ENCODE measurements around the gene GPR34. TPM values are rescaled to one million over a fixed set of nuclear protein-coding genes. Genes with fewer than 3 reads are reported as not detected.

GPR34 gene
- total RNA-seq, 4 donors from 2014 or later = 3.3 to 17.0 (median 7.1) TPM

DNA sequence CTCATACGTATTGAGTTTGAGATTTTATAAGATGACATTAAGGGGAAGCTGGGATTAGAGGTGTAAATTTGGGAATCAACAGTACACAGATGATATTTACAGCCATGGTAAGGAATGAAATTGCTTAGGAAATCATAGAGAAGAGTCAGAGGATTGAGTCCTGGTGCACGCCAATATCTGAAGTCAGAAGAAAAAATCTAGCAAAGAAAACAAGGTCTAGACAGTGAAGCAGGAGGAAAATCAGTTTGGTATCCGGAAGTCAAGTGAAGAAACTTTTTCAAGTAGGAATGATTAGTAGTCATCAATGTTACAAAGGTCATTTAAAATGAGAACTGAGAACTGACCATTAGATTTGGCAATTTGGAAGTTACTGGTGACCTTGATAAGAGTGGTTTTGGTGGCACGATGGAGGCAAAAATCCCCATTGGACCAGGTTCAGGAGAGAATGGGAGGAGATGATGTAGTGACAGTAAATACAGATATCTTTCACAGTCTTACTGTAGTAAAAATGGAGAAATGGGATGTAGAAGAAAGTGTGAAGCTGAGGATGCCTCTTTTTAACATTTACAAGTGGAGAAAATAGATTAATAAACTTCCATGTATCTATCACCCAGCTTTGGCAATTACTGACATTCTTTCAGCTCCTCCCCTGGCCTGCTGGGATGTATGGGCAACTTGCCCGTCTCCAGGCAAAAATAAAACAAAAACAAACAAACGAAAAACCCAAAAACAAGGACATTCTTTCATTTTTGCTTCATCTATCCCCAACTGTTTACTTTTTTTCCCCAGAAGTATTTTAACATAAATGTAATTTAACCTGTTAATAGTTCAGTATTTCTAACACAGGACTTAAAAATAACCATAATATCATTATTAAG lies 11.4 kb upstream of the GPR34 start:
- Histone ChIP-seq H3K9me3 (no peaks in the 10 kb centered on the region), H3K4me3 (no peak overlapping the region), H3K4me1 (no peaks in the 10 kb centered on the region), H3K27me3 (no peaks in the 10 kb centered on the region), H3K36me3 (no peaks in the 10 kb centered on the region), H3K27ac (no peak overlapping the region)
- WGBS, 2 donors (ENCODE audit: low coverage in 1 of 2) = 57 to 66% methylated on average over 4 to 6 of the region's 6 CpGs
- no peak for TF ChIP-seq POLR2AphosphoS5 (IDR thresholded peaks at IDR 0.05)
- no peak for TF ChIP-seq POLR2A (IDR thresholded peaks at IDR 0.05)
- no peak for TF ChIP-seq EP300 (IDR thresholded peaks at IDR 0.05)
- TF ChIP-seq, protein P1, sequence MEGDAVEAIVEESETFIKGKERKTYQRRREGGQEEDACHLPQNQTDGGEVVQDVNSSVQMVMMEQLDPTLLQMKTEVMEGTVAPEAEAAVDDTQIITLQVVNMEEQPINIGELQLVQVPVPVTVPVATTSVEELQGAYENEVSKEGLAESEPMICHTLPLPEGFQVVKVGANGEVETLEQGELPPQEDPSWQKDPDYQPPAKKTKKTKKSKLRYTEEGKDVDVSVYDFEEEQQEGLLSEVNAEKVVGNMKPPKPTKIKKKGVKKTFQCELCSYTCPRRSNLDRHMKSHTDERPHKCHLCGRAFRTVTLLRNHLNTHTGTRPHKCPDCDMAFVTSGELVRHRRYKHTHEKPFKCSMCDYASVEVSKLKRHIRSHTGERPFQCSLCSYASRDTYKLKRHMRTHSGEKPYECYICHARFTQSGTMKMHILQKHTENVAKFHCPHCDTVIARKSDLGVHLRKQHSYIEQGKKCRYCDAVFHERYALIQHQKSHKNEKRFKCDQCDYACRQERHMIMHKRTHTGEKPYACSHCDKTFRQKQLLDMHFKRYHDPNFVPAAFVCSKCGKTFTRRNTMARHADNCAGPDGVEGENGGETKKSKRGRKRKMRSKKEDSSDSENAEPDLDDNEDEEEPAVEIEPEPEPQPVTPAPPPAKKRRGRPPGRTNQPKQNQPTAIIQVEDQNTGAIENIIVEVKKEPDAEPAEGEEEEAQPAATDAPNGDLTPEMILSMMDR (IDR thresholded peaks at IDR 0.05) = no peak
- ATAC-seq = no peak

DNA sequence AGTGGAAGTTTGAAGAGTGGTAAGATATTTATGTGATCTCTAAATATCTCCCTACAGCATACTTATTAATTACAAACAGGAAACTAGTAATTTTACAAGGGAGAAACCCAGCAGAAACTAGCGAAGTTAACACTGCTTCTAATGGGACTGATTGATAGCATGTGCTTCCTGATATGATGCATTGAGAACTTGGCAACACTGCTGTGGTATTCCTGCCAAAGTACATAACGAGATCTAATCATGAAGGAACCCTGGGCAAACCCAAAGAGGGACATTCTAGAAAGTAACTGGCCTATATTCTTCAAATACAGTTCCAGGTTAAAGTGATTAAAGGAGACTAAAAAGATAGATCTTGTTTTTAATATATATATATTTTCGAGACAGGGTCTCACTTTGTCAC lies 4.6 kb upstream of the GPR34 start:
- ATAC-seq = no peak
- Histone ChIP-seq H3K27ac (no peak overlapping the region), H3K36me3 (no peaks in the 10 kb centered on the region), H3K4me1 (no peaks in the 10 kb centered on the region), H3K9me3 (no peaks in the 10 kb centered on the region), H3K27me3 (no peaks in the 10 kb centered on the region), H3K4me3 (no peak overlapping the region)
- no peak for TF ChIP-seq EP300 (IDR thresholded peaks at IDR 0.05)
- TF ChIP-seq POLR2AphosphoS5 (IDR thresholded peaks at IDR 0.05) = no peak
- no peak for TF ChIP-seq POLR2A (IDR thresholded peaks at IDR 0.05)
- TF ChIP-seq, protein P1 (IDR thresholded peaks at IDR 0.05) = no peak
- 45 to 54% methylated on average over 2 to 3 of the region's 3 CpGs for whole genome bisulfite sequencing, 2 donors (ENCODE audit: low coverage in 1 of 2)

DNA sequence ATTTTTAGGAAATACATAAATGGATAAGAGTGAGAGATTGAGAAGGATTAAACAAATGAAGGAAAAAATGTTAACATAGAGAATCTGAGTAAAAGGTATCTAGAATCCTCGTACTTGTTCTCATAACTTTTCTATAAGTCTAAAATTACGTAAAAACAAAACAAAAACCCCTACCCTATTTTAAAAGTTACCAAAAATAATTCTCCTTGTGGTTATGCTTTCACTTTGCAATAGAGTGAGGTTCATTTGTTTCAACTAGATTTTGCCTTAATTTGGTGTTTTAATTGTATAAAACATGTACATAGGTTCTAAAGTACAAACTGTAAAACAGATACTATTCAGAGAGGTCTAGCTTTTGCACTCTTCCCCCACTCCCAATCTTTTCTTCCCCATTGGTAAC lies 3.8 kb upstream of the GPR34 start:
- 73 to 100% methylated on average over 2 of the region's 2 CpGs for WGBS, 2 donors (ENCODE audit: low coverage in 1 of 2)
- ATAC-seq = no peak
- H3K4me1 ChIP-seq = no peaks in the 10 kb centered on the region
- H3K27ac ChIP-seq = no peak overlapping the region
- TF ChIP-seq, protein P1 (IDR thresholded peaks at IDR 0.05) = no peak
- TF ChIP-seq POLR2AphosphoS5 (IDR thresholded peaks at IDR 0.05) (no peak), EP300 (IDR thresholded peaks at IDR 0.05) (no peak)
- H3K36me3 ChIP-seq = no peaks in the 10 kb centered on the region
- no peaks in the 10 kb centered on the region for H3K9me3 ChIP-seq
- H3K27me3 ChIP-seq = no peaks in the 10 kb centered on the region
- H3K4me3 ChIP-seq = no peak overlapping the region

DNA sequence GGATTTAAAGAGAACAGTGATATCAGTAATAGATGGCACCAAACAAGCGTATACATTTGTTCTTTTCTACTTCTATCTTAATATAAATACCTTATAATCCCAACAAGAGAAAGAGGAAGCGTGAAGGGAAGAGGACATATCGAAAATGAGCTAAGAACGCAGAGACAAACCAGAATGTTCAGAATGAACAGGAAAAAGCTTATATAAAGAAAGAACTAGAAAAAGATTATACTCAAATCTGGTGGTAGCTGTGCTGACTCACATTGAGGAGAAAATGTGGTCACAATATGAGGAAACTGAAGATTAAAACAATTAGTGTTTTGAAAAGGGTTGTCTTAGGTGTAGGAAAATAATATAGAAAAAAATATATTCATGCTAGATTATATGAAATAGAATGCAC lies 2.0 kb upstream of the GPR34 start:
- 84% methylated on average over 4 of the region's 4 CpGs; no CpG with 5 or more reads in 1 of the 2 donors for WGBS, 2 donors (ENCODE audit: low coverage in 1 of 2)
- no peak for ATAC-seq
- H3K4me1 ChIP-seq = no peaks in the 10 kb centered on the region
- no peak overlapping the region for H3K4me3 ChIP-seq
- no peak overlapping the region for H3K27ac ChIP-seq
- TF ChIP-seq POLR2A (IDR thresholded peaks at IDR 0.05) (no peak), POLR2AphosphoS5 (IDR thresholded peaks at IDR 0.05) (no peak), EP300 (IDR thresholded peaks at IDR 0.05) (no peak)
- TF ChIP-seq, protein P1 (IDR thresholded peaks at IDR 0.05) = no peak
- no peaks in the 10 kb centered on the region for H3K9me3 ChIP-seq
- H3K27me3 ChIP-seq = no peaks in the 10 kb centered on the region
- H3K36me3 ChIP-seq = no peaks in the 10 kb centered on the region

DNA sequence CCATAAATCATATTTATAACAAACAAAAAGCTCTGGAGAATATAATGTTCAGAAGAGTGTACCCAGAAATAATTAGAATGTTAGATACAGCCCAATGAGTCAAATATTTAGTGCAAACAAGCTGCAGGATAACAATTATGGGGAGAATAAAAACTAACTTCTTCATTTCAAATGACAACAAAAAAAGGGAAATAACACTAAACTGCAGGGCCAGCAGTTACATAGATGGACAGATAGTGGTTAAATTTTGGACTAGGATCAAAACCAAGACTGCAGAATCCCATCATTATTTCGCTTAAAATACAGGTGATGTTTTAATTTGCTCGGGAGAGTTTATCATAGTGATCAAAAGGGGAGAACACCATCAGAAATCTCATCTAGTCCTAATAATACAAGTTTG lies 617 bp upstream of the GPR34 start:
- no peaks in the 10 kb centered on the region for H3K4me1 ChIP-seq
- no peak overlapping the region for H3K4me3 ChIP-seq
- H3K27ac ChIP-seq = no peak overlapping the region
- 69 to 79% methylated on average over 2 of the region's 2 CpGs for WGBS, 2 donors (ENCODE audit: low coverage in 1 of 2)
- H3K27me3 ChIP-seq = no peaks in the 10 kb centered on the region
- H3K36me3 ChIP-seq = no peaks in the 10 kb centered on the region
- H3K9me3 ChIP-seq = no peaks in the 10 kb centered on the region
- TF ChIP-seq POLR2AphosphoS5 (IDR thresholded peaks at IDR 0.05) (no peak), EP300 (IDR thresholded peaks at IDR 0.05) (no peak), POLR2A (IDR thresholded peaks at IDR 0.05) (no peak)
- TF ChIP-seq, protein P1 (IDR thresholded peaks at IDR 0.05) = no peak
- ATAC-seq = no peak

Measured in gastroesophageal sphincter (tissue), 4 donors.